WTC11 (cell line): Measurements from ENCODE around the gene ACSF3. TPM values are rescaled to one million over a fixed set of nuclear protein-coding genes. Genes with fewer than 3 reads are reported as not detected.

Source experiments
- ATAC-seq: fragments of 200-7000 bp; cut with Tn5 transposase; 2 replicates; pipeline ENCODE4 v1.10.0; 2021; ENCODE audit warnings: mild to moderate bottlenecking, moderate library complexity
- CTCF ChIA-PET: fragments of 300-600 bp; sonication (Branson Sonifier 250); formaldehyde crosslinking; loops from one replicate; lab custom pipeline; 2021; ENCODE audit warnings: antibody characterized with exemption; lab: Charles Lee
- POLR2A ChIA-PET: fragments of 350-600 bp; sonication (Branson Sonifier 250); formaldehyde crosslinking; loops from one replicate; lab custom pipeline; 2021; ENCODE audit warnings: antibody characterized with exemption; lab: Charles Lee
- DNase-seq: peaks from one replicate; pipeline ENCODE4 v3.0.0; 2021; ENCODE audit warnings: low spot score
- H3K27ac Mint-ChIP-seq: 2 replicates; pipeline ENCODE4 v1.8.0; 2021; ENCODE audit warnings: mixed read lengths
- H3K27me3 Mint-ChIP-seq: 2 replicates; pipeline ENCODE4 v1.8.0; 2021; ENCODE audit warnings: low read depth, mild to moderate bottlenecking, moderate library complexity, mixed read lengths
- H3K36me3 Mint-ChIP-seq: 2 replicates; pipeline ENCODE4 v1.8.0; 2021; ENCODE audit warnings: mixed read lengths
- H3K4me1 Mint-ChIP-seq: 2 replicates; pipeline ENCODE4 v1.8.0; 2022; ENCODE audit warnings: mixed read lengths
- H3K4me3 Mint-ChIP-seq: 2 replicates; pipeline ENCODE4 v1.8.0; 2021; ENCODE audit warnings: mild to moderate bottlenecking, moderate library complexity, mixed read lengths
- H3K9me3 Mint-ChIP-seq: 2 replicates; pipeline ENCODE4 v1.8.0; 2021; ENCODE audit warnings: mixed read lengths
- ATF1 ChIP-seq: sonication (generic); formaldehyde crosslinking; IDR thresholded peaks from 2 replicates; pipeline ENCODE4 v1.8.1; 2023; ENCODE audit warnings: mild to moderate bottlenecking, moderate library complexity, missing genetic modification reagents
- CBFB ChIP-seq: sonication (generic); formaldehyde crosslinking; IDR thresholded peaks from 2 replicates; pipeline ENCODE4 v1.8.1; 2022; ENCODE audit warnings: mild to moderate bottlenecking, low read depth, missing genetic modification reagents
- CREB1 ChIP-seq: sonication (generic); formaldehyde crosslinking; IDR thresholded peaks from 2 replicates; pipeline ENCODE4 v1.8.0; 2023; ENCODE audit warnings: mild to moderate bottlenecking, missing genetic modification reagents
- ETV6 ChIP-seq: sonication (generic); formaldehyde crosslinking; IDR thresholded peaks from 2 replicates; pipeline ENCODE4 v1.8.1; 2022; ENCODE audit warnings: mild to moderate bottlenecking, missing genetic modification reagents
- NR3C1 ChIP-seq: sonication (generic); formaldehyde crosslinking; conservative IDR thresholded peaks from 2 replicates; pipeline ENCODE4 v1.8.1; 2023; ENCODE audit warnings: low read depth, mild to moderate bottlenecking, missing genetic modification reagents
- OVOL2 ChIP-seq: fragments of 250-450 bp; sonication (Bioruptor Pico); IDR thresholded peaks from 2 replicates; pipeline ENCODE4 v1.9.0; 2021; ENCODE audit warnings: mild to moderate bottlenecking, borderline replicate concordance
- RORB ChIP-seq: fragments of 250-450 bp; sonication (Bioruptor Pico); IDR thresholded peaks from 2 replicates; pipeline ENCODE4 v1.9.0; 2021; ENCODE audit warnings: mild to moderate bottlenecking
- ZNF219 ChIP-seq: sonication (generic); formaldehyde crosslinking; IDR thresholded peaks from 2 replicates; pipeline ENCODE4 v1.8.0; 2023; ENCODE audit warnings: missing genetic modification reagents, mild to moderate bottlenecking, borderline replicate concordance
- ZNF396 ChIP-seq: fragments of 250-450 bp; sonication (Bioruptor Pico); IDR thresholded peaks from 2 replicates; pipeline ENCODE4 v1.8.0; 2021; ENCODE audit warnings: mild to moderate bottlenecking, moderate library complexity, borderline replicate concordance
- ZNF416 ChIP-seq: fragments of 250-450 bp; sonication (Bioruptor Pico); IDR thresholded peaks from 2 replicates; pipeline ENCODE4 v1.9.0; 2021; ENCODE audit warnings: mild to moderate bottlenecking, inconsistent platforms
- total RNA-seq: library from RNA; stranded (reverse); gene quantifications from 3 replicates; pipeline ENCODE4 v1.2.3, GENCODE V29; 2021
- TF ChIP-seq, protein P1 (sequence below): sonication (generic); formaldehyde crosslinking; IDR thresholded peaks from 2 replicates; pipeline ENCODE4 v1.8.0; 2023; ENCODE audit warnings: missing genetic modification reagents
- TF ChIP-seq, protein P2 (sequence below): sonication (generic); formaldehyde crosslinking; IDR thresholded peaks from 2 replicates; pipeline ENCODE4 v1.8.1; 2023; ENCODE audit warnings: mild to moderate bottlenecking, missing genetic modification reagents, moderate library complexity
- TF ChIP-seq, protein P3 (sequence below): sonication (generic); formaldehyde crosslinking; IDR thresholded peaks from 2 replicates; pipeline ENCODE4 v1.8.0; 2022; ENCODE audit warnings: mild to moderate bottlenecking, missing genetic modification reagents
- TF ChIP-seq, protein P4 (sequence below): sonication (generic); formaldehyde crosslinking; conservative IDR thresholded peaks from 2 replicates; pipeline ENCODE4 v1.8.1; 2023; ENCODE audit warnings: mild to moderate bottlenecking, low read depth, missing genetic modification reagents, moderate library complexity
- TF ChIP-seq, protein P5 (sequence below): sonication (generic); formaldehyde crosslinking; IDR thresholded peaks from 2 replicates; pipeline ENCODE4 v1.8.0; 2022; ENCODE audit warnings: mild to moderate bottlenecking, missing genetic modification reagents
- TF ChIP-seq, protein P6 (sequence below): fragments of 250-450 bp; sonication (Bioruptor Pico); IDR thresholded peaks from 2 replicates; pipeline ENCODE4 v1.8.0; 2021; ENCODE audit warnings: mild to moderate bottlenecking
- TF ChIP-seq, protein P7 (sequence below): sonication (generic); formaldehyde crosslinking; IDR thresholded peaks from 2 replicates; pipeline ENCODE4 v1.8.1; 2022; ENCODE audit warnings: mild to moderate bottlenecking, moderate library complexity, missing genetic modification reagents
- TF ChIP-seq, protein P8 (sequence below): fragments of 250-450 bp; sonication (Bioruptor Pico); IDR thresholded peaks from 2 replicates; pipeline ENCODE4 v1.9.0; 2021; ENCODE audit warnings: mild to moderate bottlenecking, borderline replicate concordance

The ACSF3 gene
- total RNA-seq, 1 experiment from 2014 or later, result 22.9 TPM

DNA sequence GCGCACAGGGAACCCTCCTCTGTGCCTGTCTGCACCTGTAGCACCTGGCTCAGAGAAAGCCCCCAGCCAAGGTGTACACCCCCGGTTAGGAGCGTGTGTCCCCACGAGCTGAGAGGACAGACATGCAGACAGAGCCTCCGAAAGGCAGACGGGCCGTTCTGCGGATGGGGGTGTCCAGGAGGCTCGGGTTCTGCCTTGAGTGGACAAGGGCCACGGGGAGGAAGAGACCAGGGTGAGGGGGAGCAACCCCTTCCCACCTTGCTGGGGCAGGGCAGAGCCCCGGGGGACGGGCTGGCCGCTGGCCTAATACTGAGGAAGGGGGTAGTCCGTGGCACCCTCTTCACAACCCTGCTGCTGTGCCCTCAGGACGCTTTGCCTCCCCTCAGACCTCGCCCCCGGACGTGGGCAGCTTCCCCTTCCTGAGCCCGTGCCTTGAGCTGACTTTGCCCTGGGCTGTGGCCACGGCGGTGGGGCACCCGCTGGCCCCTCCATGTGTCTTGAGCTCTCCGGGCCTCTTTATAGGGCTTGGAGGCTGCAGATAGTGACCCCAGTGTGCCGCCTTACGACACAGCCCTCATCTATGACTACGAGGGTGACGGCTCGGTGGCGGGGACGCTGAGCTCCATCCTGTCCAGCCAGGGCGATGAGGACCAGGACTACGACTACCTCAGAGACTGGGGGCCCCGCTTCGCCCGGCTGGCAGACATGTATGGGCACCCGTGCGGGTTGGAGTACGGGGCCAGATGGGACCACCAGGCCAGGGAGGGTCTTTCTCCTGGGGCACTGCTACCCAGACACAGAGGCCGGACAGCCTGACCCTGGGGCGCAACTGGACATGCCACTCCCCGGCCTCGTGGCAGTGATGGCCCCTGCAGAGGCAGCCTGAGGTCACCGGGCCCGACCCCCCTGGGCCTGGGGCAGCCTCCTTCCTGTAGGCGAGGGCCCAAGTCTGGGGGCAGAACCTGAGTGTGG, 101.0 kb downstream of the ACSF3 start (continued):
- TF ChIP-seq, protein P1, sequence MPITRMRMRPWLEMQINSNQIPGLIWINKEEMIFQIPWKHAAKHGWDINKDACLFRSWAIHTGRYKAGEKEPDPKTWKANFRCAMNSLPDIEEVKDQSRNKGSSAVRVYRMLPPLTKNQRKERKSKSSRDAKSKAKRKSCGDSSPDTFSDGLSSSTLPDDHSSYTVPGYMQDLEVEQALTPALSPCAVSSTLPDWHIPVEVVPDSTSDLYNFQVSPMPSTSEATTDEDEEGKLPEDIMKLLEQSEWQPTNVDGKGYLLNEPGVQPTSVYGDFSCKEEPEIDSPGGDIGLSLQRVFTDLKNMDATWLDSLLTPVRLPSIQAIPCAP, result no peak
- TF ChIP-seq, protein P2, sequence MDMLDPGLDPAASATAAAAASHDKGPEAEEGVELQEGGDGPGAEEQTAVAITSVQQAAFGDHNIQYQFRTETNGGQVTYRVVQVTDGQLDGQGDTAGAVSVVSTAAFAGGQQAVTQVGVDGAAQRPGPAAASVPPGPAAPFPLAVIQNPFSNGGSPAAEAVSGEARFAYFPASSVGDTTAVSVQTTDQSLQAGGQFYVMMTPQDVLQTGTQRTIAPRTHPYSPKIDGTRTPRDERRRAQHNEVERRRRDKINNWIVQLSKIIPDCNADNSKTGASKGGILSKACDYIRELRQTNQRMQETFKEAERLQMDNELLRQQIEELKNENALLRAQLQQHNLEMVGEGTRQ (CRISPR knock-in tag), result no peak
- TF ChIP-seq, protein P3, sequence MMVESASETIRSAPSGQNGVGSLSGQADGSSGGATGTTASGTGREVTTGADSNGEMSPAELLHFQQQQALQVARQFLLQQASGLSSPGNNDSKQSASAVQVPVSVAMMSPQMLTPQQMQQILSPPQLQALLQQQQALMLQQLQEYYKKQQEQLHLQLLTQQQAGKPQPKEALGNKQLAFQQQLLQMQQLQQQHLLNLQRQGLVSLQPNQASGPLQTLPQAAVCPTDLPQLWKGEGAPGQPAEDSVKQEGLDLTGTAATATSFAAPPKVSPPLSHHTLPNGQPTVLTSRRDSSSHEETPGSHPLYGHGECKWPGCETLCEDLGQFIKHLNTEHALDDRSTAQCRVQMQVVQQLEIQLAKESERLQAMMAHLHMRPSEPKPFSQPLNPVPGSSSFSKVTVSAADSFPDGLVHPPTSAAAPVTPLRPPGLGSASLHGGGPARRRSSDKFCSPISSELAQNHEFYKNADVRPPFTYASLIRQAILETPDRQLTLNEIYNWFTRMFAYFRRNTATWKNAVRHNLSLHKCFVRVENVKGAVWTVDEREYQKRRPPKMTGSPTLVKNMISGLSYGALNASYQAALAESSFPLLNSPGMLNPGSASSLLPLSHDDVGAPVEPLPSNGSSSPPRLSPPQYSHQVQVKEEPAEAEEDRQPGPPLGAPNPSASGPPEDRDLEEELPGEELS (CRISPR knock-in tag), result no peak

DNA sequence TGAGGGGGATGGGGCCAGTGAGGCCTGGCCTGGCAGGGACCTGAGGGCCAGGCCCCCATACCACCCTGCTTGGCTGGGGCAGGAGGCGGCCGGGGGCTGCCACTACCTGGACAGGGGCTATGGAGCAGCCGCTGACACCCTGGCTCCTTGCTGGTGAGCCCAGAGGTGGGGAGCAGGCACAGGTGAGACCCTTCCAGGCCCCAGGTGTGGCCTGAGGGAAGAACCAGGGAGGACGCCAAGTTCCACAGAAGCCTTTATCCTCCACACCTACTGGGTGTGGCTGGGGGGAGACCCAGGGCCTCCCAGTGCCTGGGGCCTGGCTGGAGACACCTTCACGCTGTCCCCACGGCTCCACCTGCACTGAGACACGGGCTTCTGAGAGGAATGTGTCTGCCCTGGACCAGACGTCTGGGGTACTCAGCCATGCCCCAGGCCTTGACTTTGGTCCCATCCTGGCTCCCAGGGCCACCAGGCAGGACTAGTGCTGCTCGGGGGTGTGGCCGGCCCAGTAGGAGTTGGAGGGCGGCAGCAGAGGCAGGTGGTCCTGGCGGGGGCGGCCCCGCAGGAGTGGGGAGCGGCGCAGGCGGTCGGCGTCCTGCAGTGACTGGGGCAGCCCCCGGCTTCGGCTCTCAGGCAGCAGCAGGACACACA, 102.0 kb downstream of the ACSF3 start:
- ChIA-PET CTCF (no interaction called here), POLR2A (no interaction called here)
- H3K27ac Mint-ChIP-seq, result no peak overlapping the region
- no peak for TF ChIP-seq NR3C1 (CRISPR knock-in tag)
- TF ChIP-seq, protein P4, sequence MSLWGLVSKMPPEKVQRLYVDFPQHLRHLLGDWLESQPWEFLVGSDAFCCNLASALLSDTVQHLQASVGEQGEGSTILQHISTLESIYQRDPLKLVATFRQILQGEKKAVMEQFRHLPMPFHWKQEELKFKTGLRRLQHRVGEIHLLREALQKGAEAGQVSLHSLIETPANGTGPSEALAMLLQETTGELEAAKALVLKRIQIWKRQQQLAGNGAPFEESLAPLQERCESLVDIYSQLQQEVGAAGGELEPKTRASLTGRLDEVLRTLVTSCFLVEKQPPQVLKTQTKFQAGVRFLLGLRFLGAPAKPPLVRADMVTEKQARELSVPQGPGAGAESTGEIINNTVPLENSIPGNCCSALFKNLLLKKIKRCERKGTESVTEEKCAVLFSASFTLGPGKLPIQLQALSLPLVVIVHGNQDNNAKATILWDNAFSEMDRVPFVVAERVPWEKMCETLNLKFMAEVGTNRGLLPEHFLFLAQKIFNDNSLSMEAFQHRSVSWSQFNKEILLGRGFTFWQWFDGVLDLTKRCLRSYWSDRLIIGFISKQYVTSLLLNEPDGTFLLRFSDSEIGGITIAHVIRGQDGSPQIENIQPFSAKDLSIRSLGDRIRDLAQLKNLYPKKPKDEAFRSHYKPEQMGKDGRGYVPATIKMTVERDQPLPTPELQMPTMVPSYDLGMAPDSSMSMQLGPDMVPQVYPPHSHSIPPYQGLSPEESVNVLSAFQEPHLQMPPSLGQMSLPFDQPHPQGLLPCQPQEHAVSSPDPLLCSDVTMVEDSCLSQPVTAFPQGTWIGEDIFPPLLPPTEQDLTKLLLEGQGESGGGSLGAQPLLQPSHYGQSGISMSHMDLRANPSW (CRISPR knock-in tag), result no peak
- TF ChIP-seq, protein P5, sequence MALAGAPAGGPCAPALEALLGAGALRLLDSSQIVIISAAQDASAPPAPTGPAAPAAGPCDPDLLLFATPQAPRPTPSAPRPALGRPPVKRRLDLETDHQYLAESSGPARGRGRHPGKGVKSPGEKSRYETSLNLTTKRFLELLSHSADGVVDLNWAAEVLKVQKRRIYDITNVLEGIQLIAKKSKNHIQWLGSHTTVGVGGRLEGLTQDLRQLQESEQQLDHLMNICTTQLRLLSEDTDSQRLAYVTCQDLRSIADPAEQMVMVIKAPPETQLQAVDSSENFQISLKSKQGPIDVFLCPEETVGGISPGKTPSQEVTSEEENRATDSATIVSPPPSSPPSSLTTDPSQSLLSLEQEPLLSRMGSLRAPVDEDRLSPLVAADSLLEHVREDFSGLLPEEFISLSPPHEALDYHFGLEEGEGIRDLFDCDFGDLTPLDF (CRISPR knock-in tag), result no peak
- TF ChIP-seq, protein P6, sequence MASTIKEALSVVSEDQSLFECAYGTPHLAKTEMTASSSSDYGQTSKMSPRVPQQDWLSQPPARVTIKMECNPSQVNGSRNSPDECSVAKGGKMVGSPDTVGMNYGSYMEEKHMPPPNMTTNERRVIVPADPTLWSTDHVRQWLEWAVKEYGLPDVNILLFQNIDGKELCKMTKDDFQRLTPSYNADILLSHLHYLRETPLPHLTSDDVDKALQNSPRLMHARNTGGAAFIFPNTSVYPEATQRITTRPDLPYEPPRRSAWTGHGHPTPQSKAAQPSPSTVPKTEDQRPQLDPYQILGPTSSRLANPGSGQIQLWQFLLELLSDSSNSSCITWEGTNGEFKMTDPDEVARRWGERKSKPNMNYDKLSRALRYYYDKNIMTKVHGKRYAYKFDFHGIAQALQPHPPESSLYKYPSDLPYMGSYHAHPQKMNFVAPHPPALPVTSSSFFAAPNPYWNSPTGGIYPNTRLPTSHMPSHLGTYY (CRISPR knock-in tag), result no peak
- TF ChIP-seq, protein P7, sequence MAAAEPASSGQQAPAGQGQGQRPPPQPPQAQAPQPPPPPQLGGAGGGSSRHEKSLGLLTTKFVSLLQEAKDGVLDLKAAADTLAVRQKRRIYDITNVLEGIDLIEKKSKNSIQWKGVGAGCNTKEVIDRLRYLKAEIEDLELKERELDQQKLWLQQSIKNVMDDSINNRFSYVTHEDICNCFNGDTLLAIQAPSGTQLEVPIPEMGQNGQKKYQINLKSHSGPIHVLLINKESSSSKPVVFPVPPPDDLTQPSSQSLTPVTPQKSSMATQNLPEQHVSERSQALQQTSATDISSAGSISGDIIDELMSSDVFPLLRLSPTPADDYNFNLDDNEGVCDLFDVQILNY (CRISPR knock-in tag), result no peak
- TF ChIP-seq, protein P1, result no peak
- TF ChIP-seq CREB1, result no peak
- TF ChIP-seq OVOL2 (CRISPR knock-in tag), result no peak
- no peak for TF ChIP-seq CBFB (CRISPR knock-in tag)
- TF ChIP-seq ETV6 (CRISPR knock-in tag), result no peak
- TF ChIP-seq ATF1, result no peak
- TF ChIP-seq ZNF219, result no peak
- TF ChIP-seq RORB (CRISPR knock-in tag), result no peak
- TF ChIP-seq ZNF416 (CRISPR knock-in tag), result no peak
- TF ChIP-seq ZNF396 (CRISPR knock-in tag), result no peak
- TF ChIP-seq, protein P8, sequence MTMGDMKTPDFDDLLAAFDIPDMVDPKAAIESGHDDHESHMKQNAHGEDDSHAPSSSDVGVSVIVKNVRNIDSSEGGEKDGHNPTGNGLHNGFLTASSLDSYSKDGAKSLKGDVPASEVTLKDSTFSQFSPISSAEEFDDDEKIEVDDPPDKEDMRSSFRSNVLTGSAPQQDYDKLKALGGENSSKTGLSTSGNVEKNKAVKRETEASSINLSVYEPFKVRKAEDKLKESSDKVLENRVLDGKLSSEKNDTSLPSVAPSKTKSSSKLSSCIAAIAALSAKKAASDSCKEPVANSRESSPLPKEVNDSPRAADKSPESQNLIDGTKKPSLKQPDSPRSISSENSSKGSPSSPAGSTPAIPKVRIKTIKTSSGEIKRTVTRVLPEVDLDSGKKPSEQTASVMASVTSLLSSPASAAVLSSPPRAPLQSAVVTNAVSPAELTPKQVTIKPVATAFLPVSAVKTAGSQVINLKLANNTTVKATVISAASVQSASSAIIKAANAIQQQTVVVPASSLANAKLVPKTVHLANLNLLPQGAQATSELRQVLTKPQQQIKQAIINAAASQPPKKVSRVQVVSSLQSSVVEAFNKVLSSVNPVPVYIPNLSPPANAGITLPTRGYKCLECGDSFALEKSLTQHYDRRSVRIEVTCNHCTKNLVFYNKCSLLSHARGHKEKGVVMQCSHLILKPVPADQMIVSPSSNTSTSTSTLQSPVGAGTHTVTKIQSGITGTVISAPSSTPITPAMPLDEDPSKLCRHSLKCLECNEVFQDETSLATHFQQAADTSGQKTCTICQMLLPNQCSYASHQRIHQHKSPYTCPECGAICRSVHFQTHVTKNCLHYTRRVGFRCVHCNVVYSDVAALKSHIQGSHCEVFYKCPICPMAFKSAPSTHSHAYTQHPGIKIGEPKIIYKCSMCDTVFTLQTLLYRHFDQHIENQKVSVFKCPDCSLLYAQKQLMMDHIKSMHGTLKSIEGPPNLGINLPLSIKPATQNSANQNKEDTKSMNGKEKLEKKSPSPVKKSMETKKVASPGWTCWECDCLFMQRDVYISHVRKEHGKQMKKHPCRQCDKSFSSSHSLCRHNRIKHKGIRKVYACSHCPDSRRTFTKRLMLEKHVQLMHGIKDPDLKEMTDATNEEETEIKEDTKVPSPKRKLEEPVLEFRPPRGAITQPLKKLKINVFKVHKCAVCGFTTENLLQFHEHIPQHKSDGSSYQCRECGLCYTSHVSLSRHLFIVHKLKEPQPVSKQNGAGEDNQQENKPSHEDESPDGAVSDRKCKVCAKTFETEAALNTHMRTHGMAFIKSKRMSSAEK (CRISPR knock-in tag), result no peak

More for the DNA sequence above, 102.0 kb downstream of the ACSF3 start:
- no peaks in the 10 kb centered on the region for H3K36me3 Mint-ChIP-seq
- DNase-seq (no peak), ATAC-seq (no peak)
- H3K4me3 Mint-ChIP-seq, result no peak overlapping the region
- H3K27me3 Mint-ChIP-seq, result peaks cover 15% of the 10 kb centered on the region
- no peaks in the 10 kb centered on the region for H3K9me3 Mint-ChIP-seq
- no peaks in the 10 kb centered on the region for H3K4me1 Mint-ChIP-seq
